ENCODE results near the gene SCAPER.

SCAPER gene

DNA sequence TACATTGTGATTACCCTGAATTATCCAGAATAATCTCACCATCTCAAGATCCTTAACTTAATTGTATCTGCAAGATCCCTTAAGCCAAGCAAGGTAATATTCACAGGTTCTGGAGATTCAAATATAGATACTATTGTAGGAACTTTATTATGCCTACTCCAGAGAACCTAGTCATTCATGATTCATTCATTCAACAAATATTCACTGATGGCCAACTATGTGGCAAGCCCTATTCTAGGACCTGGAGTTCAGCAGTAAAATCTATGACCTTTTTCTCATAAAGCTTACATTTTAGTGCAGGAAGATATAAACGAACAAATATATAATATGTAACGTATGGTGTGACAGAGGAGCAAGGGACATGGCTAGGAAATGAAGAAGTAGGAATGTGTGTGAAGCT lies 519.0 kb downstream of the SCAPER start:
- no peak for DNase-seq

DNA sequence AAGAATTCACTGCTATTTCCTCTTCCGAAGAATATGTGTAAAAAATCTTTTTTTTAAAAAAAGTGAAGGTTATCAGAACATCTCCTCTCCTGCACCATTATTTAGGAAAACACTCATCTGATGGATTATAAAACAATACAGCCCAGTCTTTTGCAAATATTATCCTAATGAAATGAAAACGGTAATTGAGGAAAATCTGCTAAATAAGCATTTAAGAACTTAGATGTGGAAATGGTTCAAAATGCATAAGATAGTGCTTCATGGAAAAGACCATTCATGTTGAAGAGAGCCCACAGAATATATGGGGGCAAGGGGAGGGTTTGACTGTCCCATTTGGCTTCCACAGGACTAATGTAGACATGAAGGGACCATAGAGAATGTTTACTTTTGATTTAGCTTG lies 520.7 kb downstream of the SCAPER start:
- no peak for DNase-seq

DNA sequence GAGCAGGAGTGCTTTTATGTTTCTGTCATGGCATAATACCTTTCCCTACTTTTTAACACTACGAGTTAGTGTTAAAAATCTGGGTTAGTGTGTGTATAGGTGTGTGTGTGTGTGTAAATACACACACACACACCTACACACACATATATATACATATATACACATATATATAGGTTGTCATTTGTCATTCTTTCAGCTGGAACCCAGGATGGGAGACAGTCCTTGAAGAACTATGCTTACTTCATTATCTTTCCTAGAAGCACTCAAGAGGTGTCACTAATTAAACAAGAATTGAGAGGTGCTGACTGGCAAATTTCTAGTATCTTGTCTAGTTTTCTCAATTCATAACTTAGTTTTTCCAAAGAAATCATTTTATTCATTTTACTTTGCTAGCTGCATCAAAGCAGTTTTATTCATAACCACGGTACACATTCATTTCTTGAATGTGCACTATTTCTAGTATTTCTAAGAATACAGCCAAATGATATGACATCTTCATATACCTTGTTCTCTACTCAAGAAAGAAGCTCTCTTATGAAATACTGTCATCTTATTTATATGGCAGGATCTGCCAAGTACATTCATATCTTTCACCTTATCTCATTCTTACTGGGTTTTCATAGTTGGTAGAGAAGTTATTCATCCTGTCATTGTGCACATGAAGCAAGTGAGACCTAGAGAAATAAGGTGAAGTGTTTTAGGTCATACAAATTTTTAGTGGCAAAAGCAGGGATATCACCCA lies 522.0 kb downstream of the SCAPER start:
- DNase-seq: no peak

DNA sequence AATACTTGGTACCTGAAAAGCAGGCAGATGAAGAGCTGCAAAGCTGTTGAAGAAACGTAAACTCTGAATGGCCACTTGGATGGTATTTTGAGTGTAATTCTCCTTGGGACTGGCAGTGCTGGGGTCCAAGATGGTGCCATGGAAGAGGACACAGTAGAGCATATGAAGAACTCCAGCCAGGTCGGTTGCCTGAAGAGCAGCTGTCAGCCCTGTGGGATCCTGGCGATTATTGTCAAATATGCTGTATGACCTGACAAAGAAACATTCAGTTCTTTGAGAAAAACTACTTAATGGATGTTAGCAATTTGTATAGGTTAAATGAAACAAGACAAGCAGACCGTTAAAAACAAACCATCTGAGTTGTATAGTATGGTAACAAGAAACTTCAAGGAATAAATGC lies 523.8 kb downstream of the SCAPER start:
- DNase-seq: no peak

DNA sequence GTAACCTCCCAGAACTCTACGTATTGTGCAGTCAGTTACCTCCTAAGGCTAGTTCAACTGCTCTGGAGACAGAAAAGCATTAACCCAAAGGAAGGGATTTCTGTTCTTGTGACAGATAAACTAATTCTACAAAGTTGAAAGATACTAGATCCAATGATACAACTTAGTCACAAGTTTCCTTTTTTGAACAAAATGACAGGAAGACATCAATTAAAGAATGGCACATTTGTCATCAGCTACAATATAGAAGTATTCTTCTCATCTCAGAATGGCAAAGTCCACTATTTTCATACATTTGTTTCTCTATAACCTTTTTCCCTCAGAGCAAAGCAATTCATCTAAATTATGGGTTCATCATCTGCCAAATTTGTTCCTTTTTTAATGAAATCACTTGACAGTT lies 524.9 kb downstream of the SCAPER start:
- DNase-seq: no peak

DNA sequence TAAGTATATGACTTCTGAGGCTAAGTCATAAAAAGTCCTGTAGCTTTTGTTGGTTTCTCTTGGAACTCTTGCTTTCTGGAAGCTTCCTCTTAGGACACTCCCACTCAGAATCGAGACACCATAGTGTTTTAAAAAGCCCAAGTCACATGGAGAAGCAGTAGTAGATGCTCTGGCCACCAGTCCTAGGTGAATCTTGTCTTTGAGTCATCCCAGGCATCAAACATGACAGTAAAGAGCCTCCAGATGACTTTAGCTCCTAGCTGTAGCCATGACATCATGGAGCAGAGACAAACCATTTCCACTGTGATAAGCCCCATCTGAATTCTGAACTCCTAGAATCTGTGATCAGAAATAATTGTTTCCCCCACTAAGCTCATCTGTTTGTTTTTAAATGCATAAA lies 526.4 kb downstream of the SCAPER start:
- no peak for DNase-seq

DNA sequence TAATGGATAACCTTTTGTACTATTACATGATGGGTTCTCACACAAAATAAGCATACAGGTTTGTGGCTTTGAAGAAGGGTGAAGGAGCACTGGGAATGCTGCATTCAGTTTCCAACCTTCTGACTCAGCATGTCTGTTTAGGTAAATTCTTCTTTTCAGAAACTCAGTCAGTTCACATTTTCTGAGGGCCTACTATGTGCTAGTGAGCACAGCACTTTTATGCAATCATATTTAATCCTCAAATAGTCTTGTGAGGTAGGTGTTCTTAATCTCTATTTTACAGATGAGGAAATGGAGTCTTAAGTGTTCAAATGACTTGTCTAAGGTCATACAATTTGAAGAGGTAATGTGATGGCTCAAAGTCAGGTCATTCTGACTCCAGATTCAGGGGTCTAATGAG lies 527.4 kb downstream of the SCAPER start:
- DNase-seq: no peak

DNA sequence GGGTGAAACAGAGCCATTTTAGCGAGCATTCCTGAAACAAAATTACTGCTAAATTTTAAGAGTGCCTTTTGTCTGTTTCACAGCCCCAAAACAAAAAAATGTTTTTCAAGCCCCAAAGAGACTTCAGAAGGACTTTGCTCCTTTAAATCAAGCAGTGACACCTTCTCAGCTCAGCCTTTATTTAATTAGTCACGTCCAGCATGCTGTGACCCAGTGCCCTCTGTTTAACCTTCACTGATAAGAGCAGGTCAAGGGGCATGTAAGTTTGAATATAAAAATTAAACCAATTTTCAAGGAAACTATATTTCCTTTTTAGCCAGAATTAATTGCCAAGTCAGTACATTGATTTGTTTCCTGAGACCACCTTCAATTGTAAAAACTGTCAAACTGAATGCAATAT lies 527.9 kb downstream of the SCAPER start:
- no peak for DNase-seq

DNA sequence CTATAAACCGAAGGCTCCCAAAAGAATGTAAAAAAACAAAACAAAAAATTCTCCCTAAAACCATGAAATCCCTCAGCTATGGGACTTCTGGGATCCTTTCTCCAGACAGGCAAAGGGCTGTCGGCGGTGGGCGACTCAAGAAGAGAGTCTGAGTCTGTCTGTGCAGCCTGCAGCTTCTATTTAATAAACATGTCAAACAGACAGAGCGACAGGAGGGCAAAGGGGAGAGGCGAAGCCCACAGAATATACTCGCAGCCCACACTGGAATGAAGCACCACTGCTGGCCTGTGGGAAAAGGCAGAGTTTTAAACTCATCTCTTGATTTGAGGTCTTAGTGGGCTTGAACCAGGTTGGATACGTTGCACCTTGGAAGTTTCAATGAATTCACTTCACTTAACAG lies 528.3 kb downstream of the SCAPER start:
- DNase-seq: no peak

DNA sequence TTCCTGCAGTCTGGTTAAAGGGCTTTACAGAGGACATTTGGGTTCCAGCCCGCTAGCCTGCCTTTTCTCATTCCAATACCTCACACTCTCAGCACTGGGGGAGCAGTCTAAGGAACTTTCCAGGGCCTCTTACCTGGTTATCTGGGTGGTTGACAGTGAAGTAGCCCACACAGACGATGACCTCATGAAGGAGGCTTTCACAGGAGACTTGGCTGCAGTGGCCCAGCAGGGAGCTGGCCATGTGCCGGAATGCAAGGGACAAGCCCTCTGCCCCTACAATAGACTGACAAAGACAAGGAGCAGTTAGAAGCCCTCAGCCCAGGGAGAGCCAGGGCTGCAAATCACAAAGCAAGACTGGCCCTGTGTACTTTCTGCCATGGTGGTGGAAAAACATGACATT lies 529.1 kb downstream of the SCAPER start:
- no peak for DNase-seq

DNA sequence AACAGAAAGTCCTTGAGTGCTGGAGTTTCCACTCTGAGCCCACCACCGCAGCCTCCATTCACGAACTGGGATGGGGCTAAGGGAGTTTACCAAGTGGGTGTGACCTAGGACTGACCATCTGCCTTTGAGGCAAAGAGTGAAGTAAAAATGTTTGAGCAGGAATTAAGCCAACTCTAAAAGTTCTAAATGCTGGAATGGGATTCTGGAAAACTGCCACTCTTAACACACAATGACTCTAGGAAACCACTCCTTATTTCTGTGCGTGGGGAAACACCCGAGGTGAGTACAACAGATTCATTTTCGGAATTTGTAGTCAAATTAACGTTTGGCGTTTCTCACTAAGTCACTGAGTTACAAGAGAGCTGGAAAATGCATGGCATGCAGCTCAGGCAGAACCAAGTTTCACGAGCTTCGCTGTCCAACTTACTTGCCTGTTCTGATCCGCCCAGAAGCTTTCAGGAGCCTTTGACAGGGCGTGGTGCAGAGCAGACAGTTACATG lies 537.0 kb downstream of the SCAPER start:
- no peak for DNase-seq

DNA sequence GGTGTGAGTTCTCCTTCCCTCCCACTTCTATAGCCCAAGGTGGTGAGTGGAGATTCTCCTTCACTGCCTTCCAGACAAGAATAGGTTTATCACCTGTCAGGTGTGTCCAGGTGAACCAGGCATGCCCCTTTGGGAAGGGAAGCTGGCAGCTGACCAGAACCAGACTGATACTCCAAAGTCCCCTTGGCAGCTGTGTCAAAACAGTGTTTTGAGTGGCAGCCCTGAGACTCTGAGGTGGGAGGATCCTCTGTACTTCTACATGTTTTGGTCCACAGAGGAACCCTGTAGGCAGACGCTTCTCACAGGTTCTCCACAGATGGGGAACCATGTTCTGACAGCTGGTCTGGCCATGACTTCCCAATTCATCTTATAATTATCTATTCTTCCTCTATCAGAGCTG lies 538.4 kb downstream of the SCAPER start:
- DNase-seq: no peak

DNA sequence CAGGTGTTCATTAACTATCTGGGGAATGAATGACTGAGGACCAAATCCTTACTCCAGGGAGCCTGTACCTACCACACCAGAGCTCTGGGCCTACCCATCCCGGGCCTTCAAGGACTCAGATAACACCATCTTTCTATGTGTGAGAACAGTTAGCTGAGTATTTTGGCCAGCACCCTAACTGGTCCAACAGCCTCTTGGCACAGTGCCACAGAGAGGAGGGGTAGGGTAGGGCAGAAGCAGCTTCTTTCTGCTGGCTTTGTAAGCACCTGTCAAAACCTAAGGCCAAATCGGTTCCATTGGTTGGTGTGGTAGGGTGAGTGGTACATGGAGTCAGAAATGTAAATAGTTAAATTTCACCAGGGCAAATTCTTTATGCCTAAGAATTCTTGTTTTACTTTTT lies 541.9 kb downstream of the SCAPER start:
- no peak for DNase-seq

DNA sequence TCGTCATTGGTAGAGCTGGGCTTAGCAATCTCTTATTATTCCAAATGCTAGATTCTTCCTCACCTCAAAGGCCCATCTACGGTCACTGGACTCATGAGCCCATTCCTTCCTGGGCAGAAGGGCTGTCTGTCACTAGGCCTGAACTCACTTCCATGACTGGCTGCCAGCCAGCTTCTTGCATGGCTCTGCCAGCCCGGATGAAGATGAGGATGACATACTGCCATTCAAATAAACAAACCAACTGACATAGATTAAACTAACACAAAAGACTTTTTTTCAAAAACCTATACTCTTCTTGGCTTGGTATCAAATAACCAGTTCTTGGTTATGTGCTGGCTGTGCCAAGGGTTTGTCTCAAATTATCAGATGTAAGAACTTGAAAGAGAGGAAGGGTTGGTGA lies 544.7 kb downstream of the SCAPER start:
- DNase-seq: no peak

DNA sequence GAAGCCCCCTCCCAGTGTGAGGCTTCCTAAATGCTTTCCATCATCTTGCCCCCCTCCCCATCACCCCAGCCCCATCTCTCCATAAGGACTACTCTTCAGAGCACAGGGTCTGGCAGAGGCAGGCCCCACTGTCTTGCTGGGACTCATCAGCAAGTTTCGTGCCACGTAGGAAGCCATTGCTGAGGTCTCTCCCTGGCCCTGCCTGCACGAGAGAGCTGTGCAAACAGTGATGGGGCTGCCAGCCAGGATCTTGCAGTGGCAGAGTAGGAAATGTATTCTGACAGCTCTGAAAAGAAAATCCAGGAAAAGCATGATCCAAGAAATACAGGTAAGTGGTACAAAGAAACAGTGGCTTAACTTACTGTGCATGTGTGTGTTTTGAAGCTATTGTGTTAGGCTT lies 546.0 kb downstream of the SCAPER start:
- no peak for DNase-seq

DNA sequence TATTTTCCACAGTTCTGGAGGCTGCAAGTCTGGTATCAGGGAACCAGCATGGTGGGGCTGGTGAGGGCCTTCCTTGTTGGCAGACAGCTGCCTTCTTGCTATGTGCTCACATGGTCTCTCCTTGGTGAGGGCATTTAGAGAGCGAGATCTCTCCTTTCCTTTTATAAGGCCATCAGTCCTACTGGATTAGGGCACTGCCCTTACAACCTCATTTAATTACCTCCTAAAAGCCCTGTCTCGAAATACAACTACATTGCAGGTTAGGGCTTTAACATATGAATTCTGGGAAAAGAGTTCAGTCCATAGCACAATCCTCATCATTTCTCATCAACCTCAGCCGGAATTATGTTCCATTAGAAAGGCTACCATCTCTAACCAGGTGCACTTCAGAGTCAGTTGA lies 546.7 kb downstream of the SCAPER start:
- DNase-seq: no peak

DNA sequence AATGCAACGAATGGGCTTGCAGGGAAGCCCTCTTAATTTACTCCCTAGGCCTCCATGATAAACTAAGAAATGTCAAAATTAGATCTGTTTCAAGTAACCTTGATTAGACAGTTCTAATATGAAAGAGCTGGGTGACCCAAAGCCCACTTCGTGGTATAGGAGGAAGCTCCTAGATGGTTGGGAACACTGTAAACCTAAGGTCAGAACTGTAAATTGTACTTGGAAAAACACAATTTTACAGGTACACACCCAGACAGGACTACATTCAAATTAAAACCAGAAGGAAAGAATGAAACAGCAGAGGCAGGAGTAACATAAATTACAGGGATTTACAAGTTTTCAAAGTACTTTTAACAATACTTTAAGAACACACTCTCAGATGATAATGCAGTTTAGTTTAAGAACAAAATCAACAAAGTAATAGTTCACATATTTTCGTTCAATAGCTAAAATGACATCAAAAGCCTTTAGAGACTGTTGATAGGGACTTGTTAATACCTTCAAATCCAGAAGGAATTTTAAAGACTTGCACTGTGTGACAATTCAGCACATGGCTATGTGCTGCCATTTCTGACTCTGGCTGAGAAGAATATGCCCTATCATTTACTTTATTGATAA lies 550.2 kb downstream of the SCAPER start:
- DNase-seq: no peak

DNA sequence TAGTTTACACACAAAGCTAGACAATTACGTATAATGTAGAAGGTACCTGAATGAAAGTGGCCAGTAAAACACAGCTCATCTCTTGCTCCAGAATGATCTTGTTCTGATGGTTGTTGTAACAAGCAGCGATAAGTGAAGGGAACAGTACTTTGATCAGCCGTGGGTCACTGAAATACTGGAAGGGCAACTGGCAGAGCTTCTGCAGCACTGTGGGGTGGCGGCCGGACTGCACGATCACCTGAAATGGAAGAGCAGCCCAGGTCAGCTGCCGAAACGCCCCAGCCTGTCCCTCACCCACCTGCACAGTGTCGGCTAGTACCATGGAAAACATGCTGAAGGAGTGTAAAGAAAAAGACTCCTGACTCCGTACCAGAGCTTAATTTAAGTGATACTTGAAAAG lies 551.2 kb downstream of the SCAPER start:
- DNase-seq: no peak

DNA sequence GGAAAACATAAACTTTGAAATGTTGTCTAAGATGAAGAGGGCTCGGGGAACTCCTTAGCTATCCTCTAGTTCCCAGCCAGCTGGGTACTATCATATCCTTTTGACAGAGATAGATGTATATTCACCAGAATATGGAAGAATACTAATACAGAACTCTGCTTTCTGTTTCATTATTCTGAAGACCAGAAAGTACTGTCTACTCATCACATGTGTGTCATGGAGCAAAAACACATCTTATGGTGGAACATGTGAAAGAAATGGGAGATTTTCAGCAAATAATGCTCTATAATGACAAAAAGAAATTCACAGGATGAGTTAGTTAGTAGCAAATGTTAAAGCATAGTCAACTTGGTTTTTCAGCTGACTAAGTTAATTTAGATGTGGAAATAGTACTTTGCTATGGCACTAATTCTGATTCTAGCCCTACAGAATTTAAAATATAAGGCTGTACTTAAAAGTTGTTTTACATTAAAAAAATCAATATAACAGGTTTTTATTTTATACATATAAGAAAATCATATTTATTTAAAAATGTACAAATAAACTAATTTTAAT lies 552.0 kb downstream of the SCAPER start:
- DNase-seq: no peak

DNA sequence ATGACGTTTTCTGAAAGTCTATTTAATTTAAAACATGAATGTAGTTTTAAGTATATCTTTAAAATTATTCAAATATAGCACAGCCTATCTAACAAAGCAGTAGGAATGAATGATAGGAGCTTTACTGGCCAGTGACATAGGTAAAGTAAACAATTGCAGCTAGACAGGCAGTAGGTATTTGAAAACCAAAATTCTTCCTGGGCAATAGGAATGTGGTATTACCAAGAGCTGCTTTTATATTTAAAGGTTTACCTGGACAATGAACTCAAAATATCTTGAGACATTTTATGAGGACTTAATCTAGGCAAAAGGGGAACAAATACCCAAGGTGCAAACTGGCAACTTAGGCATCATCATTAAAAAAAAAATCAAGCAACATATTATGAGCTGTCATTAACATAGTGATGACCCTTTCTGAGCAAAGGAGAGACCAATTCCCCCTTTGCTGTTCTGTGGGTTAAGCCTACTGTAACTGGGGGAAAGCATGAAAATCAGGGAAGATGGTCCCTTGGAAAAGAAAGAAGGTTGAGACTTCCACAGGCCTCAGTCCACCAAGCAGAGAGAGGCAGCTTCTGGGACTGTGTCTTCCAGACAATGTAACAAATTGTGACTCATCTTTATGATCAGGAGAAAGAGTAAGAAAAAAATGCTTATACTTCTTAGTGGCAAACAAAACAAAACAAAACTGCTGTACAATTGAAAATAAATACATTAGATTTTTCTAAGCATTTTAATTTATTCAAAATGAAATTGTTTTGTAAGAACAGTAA lies 555.7 kb downstream of the SCAPER start:
- DNase-seq: no peak

DNA sequence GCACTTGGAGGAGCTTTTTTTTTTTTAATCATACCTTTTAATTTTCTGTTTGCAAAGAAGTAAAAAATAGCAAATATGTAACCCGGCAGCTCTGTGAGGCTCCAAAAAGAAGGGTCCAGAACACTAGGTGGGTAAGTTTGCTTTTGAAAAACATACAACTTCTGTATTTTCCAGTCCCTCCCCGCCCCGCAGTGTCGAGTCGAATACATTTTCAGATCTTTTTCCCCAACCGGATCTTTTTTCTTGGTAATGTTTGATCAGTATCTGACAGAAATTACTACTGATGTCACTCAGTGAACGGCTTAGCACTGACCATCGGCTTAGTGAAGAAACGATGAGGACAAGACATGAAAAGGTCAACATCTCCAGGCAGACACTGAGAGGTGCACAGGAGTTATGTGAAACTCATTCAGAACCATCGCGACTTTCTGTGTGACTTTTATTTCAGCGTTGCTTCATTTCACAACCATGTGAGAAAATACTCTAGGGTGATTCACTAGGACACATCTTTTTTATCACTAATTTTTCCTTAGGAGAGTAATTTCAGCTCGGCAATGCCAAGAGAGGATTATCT lies 557.6 kb downstream of the SCAPER start:
- no peak for DNase-seq

DNA sequence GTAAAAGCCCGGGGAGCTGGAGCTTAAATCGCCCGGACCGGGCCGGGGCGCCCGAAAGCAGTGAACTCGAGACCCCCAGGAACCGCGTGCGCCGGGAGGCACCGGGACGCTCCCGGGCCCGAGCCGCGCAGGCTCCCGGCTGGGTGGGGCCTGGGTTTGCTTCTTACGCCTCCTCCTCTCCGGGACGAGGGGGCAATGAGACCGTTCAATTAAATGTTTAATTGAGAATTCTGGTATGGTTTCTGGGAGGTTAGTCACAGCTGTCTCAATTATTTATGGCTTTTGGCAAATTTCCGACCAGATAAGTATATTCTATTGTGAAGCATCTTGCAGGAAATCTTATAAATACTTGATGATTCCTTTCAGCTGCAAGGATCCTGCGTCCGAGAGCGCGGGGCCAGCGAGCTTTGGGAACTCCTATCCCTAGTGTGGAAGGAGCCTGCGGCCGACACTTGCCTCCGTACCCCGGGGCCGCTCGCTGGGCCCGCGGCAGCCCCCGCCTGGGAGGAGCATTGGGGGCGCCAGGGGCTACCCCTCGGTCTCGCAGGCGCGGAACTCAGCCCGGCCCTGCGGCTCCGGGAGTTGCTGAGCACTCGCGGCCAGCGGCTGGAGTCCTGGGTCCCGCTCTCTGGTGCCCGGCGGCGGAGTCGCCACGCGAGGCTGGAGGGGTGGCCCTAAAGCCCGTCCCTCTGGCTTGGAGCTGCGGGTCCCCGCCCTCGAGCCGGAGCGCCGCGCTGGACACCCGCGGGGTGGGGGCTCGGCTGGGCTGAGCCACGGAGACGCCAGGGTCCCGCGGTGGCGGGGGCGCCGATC lies 558.3 kb downstream of the SCAPER start:
- DNase-seq: no peak
